ENCODE results near the gene ATG7. TPM values are rescaled to one million over a fixed set of nuclear protein-coding genes. Genes with fewer than 3 reads are reported as not detected.

The ATG7 gene
- total RNA-seq, 1 experiment from 2014 or later = 29.3 TPM

DNA sequence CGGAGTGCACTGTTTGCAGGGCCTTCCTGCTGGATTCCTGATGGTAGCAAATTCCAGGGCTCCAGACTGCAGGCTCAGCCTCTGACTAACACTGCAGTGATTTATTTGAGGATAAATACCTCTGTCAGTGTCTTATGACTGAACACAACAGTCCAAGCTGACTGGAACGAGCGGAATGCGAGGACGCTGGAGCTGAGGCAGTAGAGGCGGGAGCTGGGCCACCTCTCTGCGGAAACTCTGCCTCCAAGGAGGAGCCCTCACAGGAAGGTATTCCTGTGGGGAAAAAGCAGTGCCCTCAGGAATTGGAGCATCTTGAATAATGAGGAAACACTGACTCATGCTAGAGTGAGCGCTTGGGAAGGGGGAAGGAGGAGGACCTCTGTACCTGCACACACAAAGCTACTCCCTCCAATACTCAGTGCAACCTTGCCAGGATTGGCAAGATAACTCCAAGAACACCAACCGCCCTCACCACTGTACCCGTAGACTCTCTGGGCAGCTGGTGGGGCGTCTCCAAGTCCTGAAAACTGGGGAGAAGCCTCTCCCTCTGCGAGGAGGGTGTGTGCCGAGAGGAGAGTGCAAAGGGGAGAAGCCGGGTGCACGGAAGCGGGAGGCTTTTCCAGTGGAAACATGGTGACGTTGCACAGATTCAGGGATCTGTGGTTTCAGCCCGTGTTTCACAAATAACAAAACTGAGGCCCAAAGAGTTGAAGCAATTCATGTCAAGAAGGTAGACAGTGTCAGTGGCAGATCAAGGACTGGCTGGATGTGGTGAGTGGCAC is 328.5 kb downstream of the ATG7 start:
- H2AFZ ChIP-seq (ENCODE audit: low read depth, low read length, poor library complexity, severe bottlenecking) = no peak overlapping the region
- H3K9me2 ChIP-seq (ENCODE audit: insufficient read depth) = no peaks in the 10 kb centered on the region
- peak overlapping the region; percentile 51 for H3K4me2 ChIP-seq (ENCODE audit: low read length)
- peaks cover 2 to 24% of the 10 kb centered on the region in 2 experiments; a peak in 2 of 4 replicates for H3K4me1 ChIP-seq (ENCODE audit: control insufficient read depth in 1 of 2, insufficient read depth in 2 of 2, low read length in 2 of 2)
- peak; percentile 61 for DNase-seq (ENCODE audit: low read depth, low spot score)
- no peaks in the 10 kb centered on the region for H3K36me3 ChIP-seq (ENCODE audit: control insufficient read depth in 1 of 2, insufficient read depth in 2 of 2, low read length in 2 of 2)
- ChIA-PET CTCF (no interaction called here), POLR2A (no interaction called here), RAD21 (ENCODE audit: low non-redundant PET in 1 of 2, low total read pairs in 2 of 2, uncharacterized antibody in 2 of 2, unreplicated experiment in 2 of 2) (no interaction called here)
- TF ChIP-seq CEBPB (IDR thresholded peaks at IDR 0.05; ENCODE audit: low read depth) = no peak
- TF ChIP-seq JUND (IDR thresholded peaks at IDR 0.05) = peak; percentile 60
- peak; percentile 37; the same call in 1 of the 2 replicates for TF ChIP-seq SP1 (IDR thresholded peaks at IDR 0.05; ENCODE audit: low read depth)
- 0 out of 2 replicates have a peak, but pooled peaks have one; percentile 13 for TF ChIP-seq ATF3 (IDR thresholded peaks at IDR 0.05)
- TF ChIP-seq ELF1 (IDR thresholded peaks at IDR 0.05; ENCODE audit: borderline replicate concordance, low read depth) = no peak
- TF ChIP-seq CBX3 (IDR thresholded peaks at IDR 0.05; ENCODE audit: low read depth) = peak; percentile 38; the same call in 1 of the 2 replicates
- TF ChIP-seq EZH2 (IDR thresholded peaks at IDR 0.05) = no peak
- TF ChIP-seq ZBTB33 (IDR thresholded peaks at IDR 0.05; ENCODE audit: extremely low read depth, insufficient replicate concordance, low read length) = no peak
- TF ChIP-seq FOSL1 (IDR thresholded peaks at IDR 0.05; ENCODE audit: low read depth) = peak; percentile 61
- H3K79me2 ChIP-seq (ENCODE audit: insufficient read depth, low read length) = peaks cover 9% of the 10 kb centered on the region
- no peaks in the 10 kb centered on the region for H4K20me1 ChIP-seq (ENCODE audit: insufficient read depth)
- peak overlapping the region; percentile 33; the same call in 1 of the 2 replicates for H3K27ac ChIP-seq (ENCODE audit: low read depth, low read length)
- BruUV-seq (replicated peaks) = no TSS peak
- H3K4me3 ChIP-seq (replicated peaks in 1 of 2; ENCODE audit: low read depth in 1 of 2, low read length in 2 of 2) = no peak overlapping the region
- no peaks in the 10 kb centered on the region for H3K27me3 ChIP-seq (ENCODE audit: insufficient read depth, low read length)
- H3K9ac ChIP-seq (ENCODE audit: low read length) = no peak overlapping the region
- intact Hi-C loops (cut with micrococcal nuclease) = no loop called here
- no peaks in the 10 kb centered on the region for H3K9me3 ChIP-seq (ENCODE audit: control insufficient read depth in 1 of 2, insufficient read depth in 1 of 2, low read depth in 1 of 2, low read length in 2 of 2)
- peak; percentile 95 for ATAC-seq

Data from HCT116 (cell line).